BJ (cell line): ENCODE results near the gene CLC. TPM values are rescaled to one million over a fixed set of nuclear protein-coding genes. Genes with fewer than 3 reads are reported as not detected.

Source experiments
- CTCF ChIA-PET: fragments of 350-600 bp; formaldehyde crosslinking; extraction: SDS; loops from one replicate; lab custom pipeline; 2021; ENCODE audit warnings: antibody characterized with exemption, inconsistent platforms; lab: Yijun Ruan, JAX
- POLR2A ChIA-PET: fragments of 300-600 bp; sonication (Branson Sonifier 250); formaldehyde crosslinking; extraction: SDS; loops from one replicate; lab custom pipeline; 2021; ENCODE audit warnings: antibody characterized with exemption; lab: Charles Lee
- DNase-seq: peaks from one replicate; pipeline ENCODE4 v3.0.0-alpha.2; 2011; ENCODE audit warnings: low read depth
- H3K27me3 ChIP-seq: 2 replicates; pipeline ENCODE4 v1.6.0; 2011; ENCODE audit warnings: low read length; ENCODE audit not compliant: control insufficient read depth, insufficient read depth
- H3K36me3 ChIP-seq: 2 replicates; pipeline ENCODE4 v1.5.1; 2011; ENCODE audit warnings: low read length; ENCODE audit not compliant: control insufficient read depth, insufficient read depth
- H3K4me3 ChIP-seq: 2 replicates; pipeline ENCODE4 v1.5.1; 2011; ENCODE audit warnings: low read depth, mild to moderate bottlenecking, control low read depth, low read length
- polyA plus RNA-seq: library from polyadenylated mRNA; depleted of rRNA; stranded (reverse); fragments of >200 nt; gene quantifications from 2 replicates; pipeline ENCODE4 v1.2.3, GENCODE V29; 2011
- TF ChIP-seq, protein P1 (sequence below): IDR thresholded peaks from 2 replicates; pipeline ENCODE4 v1.5.1; 2011; ENCODE audit warnings: low read depth, mild to moderate bottlenecking, control low read depth, inconsistent platforms, low read length, moderate library complexity; ENCODE audit not compliant: insufficient read depth

Gene CLC
- polyA plus RNA-seq, 1 experiment, result not detected

DNA sequence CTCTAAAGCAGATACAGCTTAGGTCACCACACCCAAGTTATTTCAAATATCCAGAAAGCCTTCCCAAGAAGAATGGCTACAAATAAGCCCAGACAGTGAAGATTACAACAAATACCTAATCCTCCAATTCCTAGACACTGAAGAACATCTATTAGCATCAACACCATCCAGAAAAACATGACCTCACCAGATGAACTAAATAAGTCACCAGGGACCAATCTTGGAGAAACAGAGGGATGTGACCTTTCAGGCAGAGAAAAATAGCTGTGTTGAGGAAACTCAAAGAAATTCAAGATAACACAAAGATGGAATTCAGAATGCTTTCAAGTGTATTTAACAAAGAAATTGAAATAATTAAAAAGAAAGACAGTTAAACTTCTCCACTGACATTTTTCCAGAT is 15.0 kb upstream of the CLC start:
- H3K27me3 ChIP-seq, result 0 out of 2 replicates have a peak, but pooled peaks cover 1% of the 10 kb centered on the region
- ChIA-PET POLR2A (no interaction called here), CTCF (interaction anchor here (0.7 to 1.2 kb wide), 2 partner anchors 16 to 18 kb away, joined by 3 read pairs; no protein-coding TSS in a partner anchor)
- no peaks in the 10 kb centered on the region for H3K36me3 ChIP-seq
- TF ChIP-seq, protein P1, sequence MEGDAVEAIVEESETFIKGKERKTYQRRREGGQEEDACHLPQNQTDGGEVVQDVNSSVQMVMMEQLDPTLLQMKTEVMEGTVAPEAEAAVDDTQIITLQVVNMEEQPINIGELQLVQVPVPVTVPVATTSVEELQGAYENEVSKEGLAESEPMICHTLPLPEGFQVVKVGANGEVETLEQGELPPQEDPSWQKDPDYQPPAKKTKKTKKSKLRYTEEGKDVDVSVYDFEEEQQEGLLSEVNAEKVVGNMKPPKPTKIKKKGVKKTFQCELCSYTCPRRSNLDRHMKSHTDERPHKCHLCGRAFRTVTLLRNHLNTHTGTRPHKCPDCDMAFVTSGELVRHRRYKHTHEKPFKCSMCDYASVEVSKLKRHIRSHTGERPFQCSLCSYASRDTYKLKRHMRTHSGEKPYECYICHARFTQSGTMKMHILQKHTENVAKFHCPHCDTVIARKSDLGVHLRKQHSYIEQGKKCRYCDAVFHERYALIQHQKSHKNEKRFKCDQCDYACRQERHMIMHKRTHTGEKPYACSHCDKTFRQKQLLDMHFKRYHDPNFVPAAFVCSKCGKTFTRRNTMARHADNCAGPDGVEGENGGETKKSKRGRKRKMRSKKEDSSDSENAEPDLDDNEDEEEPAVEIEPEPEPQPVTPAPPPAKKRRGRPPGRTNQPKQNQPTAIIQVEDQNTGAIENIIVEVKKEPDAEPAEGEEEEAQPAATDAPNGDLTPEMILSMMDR, result no peak
- H3K4me3 ChIP-seq, result no peak overlapping the region
- no peak for DNase-seq

DNA sequence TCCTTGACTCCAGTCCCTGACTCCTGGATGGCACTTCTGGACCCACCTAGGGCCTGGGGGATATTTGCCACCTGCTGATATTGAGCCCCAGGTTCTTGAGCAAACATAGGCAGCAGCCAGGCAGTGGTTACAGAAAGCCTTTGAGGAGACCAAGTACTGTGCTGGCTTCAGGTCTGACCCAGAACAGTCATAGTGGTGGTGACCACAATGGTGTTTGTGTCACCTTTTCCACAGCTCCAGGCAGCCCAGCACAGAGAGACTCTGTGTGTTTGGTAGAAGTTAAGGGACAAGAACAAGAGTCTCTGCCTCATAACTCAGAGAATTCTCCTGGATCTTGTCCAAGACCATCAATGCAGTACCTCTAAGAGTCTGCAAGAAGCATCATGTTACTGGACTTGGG is 14.6 kb upstream of the CLC start:
- H3K36me3 ChIP-seq, result no peaks in the 10 kb centered on the region
- TF ChIP-seq, protein P1, result no peak
- ChIA-PET CTCF (interaction anchor here (0.7 to 1.2 kb wide), 2 partner anchors 16 to 18 kb away, joined by 3 read pairs; no protein-coding TSS in a partner anchor), POLR2A (no interaction called here)
- no peak for DNase-seq
- no peaks in the 10 kb centered on the region for H3K27me3 ChIP-seq
- no peak overlapping the region for H3K4me3 ChIP-seq

DNA sequence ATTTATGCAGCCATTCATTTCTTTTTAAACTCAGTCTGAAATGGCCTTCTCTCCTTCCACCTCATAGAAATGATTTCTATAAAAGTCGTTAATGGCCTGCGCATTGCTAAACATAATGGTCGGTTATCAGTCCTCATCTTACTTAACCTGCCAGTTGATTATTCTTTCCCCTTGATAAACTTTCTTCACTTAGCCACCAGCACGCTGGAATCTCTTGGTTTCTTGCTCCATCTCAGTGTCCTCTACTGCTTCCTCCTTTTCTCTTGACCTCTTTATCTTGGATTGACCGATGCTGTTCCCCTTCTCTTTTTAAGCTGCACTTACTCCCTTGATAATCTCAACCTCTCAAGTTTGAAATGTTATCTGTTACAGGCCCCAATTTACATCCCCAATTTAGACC is 12.2 kb upstream of the CLC start:
- H3K4me3 ChIP-seq, result no peak overlapping the region
- ChIA-PET CTCF (no interaction called here), POLR2A (no interaction called here)
- no peaks in the 10 kb centered on the region for H3K36me3 ChIP-seq
- TF ChIP-seq, protein P1, result no peak
- H3K27me3 ChIP-seq, result no peaks in the 10 kb centered on the region
- no peak for DNase-seq

DNA sequence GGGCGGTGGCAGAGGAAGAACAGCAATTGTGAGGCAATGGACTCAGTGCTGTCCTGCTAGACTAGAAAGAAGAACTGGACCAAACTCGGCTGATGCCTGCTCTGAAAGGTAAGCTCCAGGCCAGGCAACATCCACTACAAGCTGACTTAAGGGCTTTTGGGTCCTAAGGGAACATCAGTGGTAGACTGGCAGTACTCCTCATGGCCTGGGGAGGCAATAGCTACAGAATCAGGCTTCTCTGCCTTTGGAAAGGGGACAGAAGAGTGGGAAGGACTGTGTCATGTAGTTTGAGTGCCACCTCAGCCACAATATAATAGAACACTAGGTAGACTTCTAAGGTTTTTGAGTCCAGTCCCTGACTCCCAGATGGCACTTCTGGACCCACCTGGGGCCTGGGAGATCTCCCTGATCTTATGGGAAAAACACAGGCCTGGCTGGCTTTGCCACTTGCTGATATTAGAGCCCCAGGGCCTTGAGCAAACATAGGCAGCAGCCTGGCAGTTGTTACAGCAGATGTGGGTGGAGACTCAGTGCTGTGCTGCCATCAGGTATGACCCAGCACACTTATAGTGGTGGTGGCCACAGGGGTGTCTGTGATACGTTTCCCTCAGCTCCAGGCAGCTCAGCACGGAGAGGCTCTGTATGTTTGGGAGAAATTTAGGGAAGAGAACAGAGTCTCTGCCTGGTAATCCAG is 9.2 kb upstream of the CLC start:
- TF ChIP-seq, protein P1, result no peak
- CTCF ChIA-PET, result interaction anchor here (2.1 kb wide), 1 partner anchor 18 kb away, joined by 5 read pairs; no protein-coding TSS in a partner anchor
- Histone ChIP-seq H3K4me3 (no peak overlapping the region), H3K36me3 (no peaks in the 10 kb centered on the region), H3K27me3 (no peaks in the 10 kb centered on the region)
- no peak for DNase-seq
- POLR2A ChIA-PET, result no interaction called here

DNA sequence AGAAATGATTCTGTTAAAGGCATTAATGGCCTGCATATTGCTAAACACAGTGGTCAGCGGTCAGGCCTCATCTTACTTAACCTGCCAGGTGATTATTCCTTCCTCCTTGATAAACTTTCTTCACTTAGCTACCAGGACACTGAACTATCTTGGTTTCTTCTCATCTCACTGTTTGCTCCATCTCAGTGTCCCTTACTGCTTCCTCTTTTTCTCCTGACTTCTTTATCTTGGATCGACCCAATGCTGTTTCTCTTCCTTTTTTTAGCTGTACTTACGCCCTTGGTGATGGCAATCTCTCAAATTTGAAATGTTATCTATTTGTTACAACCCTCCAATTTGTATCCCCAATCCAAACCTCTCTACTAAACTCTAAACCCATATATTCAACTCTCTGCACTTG is 7.8 kb upstream of the CLC start:
- H3K4me3 ChIP-seq, result no peak overlapping the region
- no peaks in the 10 kb centered on the region for H3K27me3 ChIP-seq
- H3K36me3 ChIP-seq, result no peaks in the 10 kb centered on the region
- TF ChIP-seq, protein P1, result no peak
- CTCF ChIA-PET, result interaction anchor here (0.6 to 2.1 kb wide), 2 partner anchors 19 to 29 kb away, joined by 3 to 5 read pairs; no protein-coding TSS in a partner anchor
- no peak for DNase-seq
- POLR2A ChIA-PET, result no interaction called here
